HepG2 (cell line): ENCODE measurements around the gene TMEM225B. TPM values are rescaled to one million over a fixed set of nuclear protein-coding genes. Genes with fewer than 3 reads are reported as not detected.
A peak's percentile ranks its signal among the peaks of the same experiment; 100 is the strongest.

Source experiments
- ATAC-seq: fragments of 200-7000 bp; cut with Tn5 transposase; 3 replicates; pipeline ENCODE4 v1.9.1; 2020; ENCODE audit warnings: mild to moderate bottlenecking, moderate library complexity
- BruUV-seq: library from RNA; stranded (reverse); fragments of 400-500 nt; replicated peaks from 2 replicates; lab custom pipeline; 2021; lab: Mats Ljungman, UMichigan
- CTCF ChIA-PET: fragments of 300-600 bp; formaldehyde crosslinking; extraction: SDS; loops from one replicate; lab custom pipeline; 2021; ENCODE audit warnings: low total read pairs, inconsistent platforms, low intra/inter-chr PET ratio; lab: Yijun Ruan, JAX
- POLR2A ChIA-PET: fragments of 350-600 bp; sonication (Branson Sonifier 250); formaldehyde crosslinking; loops from one replicate; lab custom pipeline; 2020; ENCODE audit warnings: antibody characterized with exemption, inconsistent platforms; lab: Yijun Ruan, JAX
- DNase-seq: peaks from one replicate; pipeline ENCODE4 v3.0.0-alpha.2; 2015; ENCODE audit warnings: low spot score
- FAIRE-seq: peaks from 3 replicates; lab custom pipeline; 2011; peaks lifted over from hg19 to GRCh38; lab: Jason Lieb, UNC
- H2AFZ ChIP-seq: one replicate; pipeline ENCODE4 v1.6.1; 2011; ENCODE audit warnings: low read length, inconsistent platforms
- H3K27ac ChIP-seq: fragments of 300-600 bp; 3 replicates; pipeline ENCODE4 v1.8.0; 2011; ENCODE audit warnings: mixed run types, mild to moderate bottlenecking, mixed read lengths, low read length, inconsistent platforms; ENCODE audit not compliant: insufficient read depth; ENCODE audit errors: extremely low read length
- H3K27me3 ChIP-seq, 2 experiments: fragments of 200-600 bp in 1 of 2; 2 replicates in 1 of 2; 3 replicates in 1 of 2; pipeline versions ENCODE4 v1.6.0 to v1.8.0; 2011; ENCODE audit warnings: low read length in 2 of 2, mild to moderate bottlenecking in 2 of 2, moderate library complexity in 2 of 2, inconsistent platforms in 1 of 2; ENCODE audit not compliant: insufficient read depth in 2 of 2, control insufficient read depth in 1 of 2
- H3K36me3 ChIP-seq, 2 experiments: fragments of 200-600 bp in 1 of 2; replicated peaks in 1 of 2; 2 replicates in 1 of 2; 3 replicates in 1 of 2; pipeline versions ENCODE4 v1.5.1 to v1.8.0; 2011; ENCODE audit warnings: low read length in 2 of 2, inconsistent platforms in 1 of 2; ENCODE audit not compliant: insufficient read depth in 2 of 2, control insufficient read depth in 1 of 2
- H3K4me1 ChIP-seq: 2 replicates; pipeline ENCODE4 v1.5.1; 2012; ENCODE audit warnings: low read length, inconsistent platforms; ENCODE audit not compliant: insufficient read depth
- H3K4me2 ChIP-seq: 2 replicates; pipeline ENCODE4 v1.6.0; 2011; ENCODE audit warnings: low read depth, low read length, inconsistent platforms
- H3K4me3 ChIP-seq, 3 experiments: fragments of 200-600 bp in 1 of 3; sonication (generic), shearing (Covaris generic) in 1 of 3; replicated peaks in 1 of 3; 2 replicates each; pipeline ENCODE4 v1.5.1; 2011 to 2016; ENCODE audit warnings: low read length in 3 of 3, inconsistent platforms in 2 of 3, low read depth in 2 of 3, mild to moderate bottlenecking in 2 of 3, control low read depth in 1 of 3, mixed read lengths in 1 of 3; ENCODE audit not compliant: insufficient read depth in 1 of 3
- H3K79me2 ChIP-seq: one replicate; pipeline ENCODE4 v1.6.1; 2011; ENCODE audit warnings: low read length, inconsistent platforms; ENCODE audit not compliant: insufficient read depth
- H3K9ac ChIP-seq: 2 replicates; pipeline ENCODE4 v1.6.0; 2011; ENCODE audit warnings: mild to moderate bottlenecking, low read depth, low read length, inconsistent platforms; ENCODE audit not compliant: insufficient read depth
- H3K9me3 ChIP-seq: 2 replicates; pipeline ENCODE4 v1.5.1; 2012; ENCODE audit warnings: mild to moderate bottlenecking, low read length
- H4K20me1 ChIP-seq: 2 replicates; pipeline ENCODE4 v1.6.0; 2011; ENCODE audit warnings: inconsistent platforms, mild to moderate bottlenecking, low read length, moderate library complexity; ENCODE audit not compliant: insufficient read depth
- ARID3A ChIP-seq: IDR thresholded peaks from 2 replicates; pipeline ENCODE4 v1.6.1; 2012; ENCODE audit warnings: low read depth, low read length, improper control_type of control experiment
- ETV6 ChIP-seq: sonication (generic); formaldehyde crosslinking; conservative IDR thresholded peaks from 2 replicates; pipeline ENCODE4 v1.4.0; 2020; ENCODE audit warnings: missing genetic modification reagents
- KAT2B ChIP-seq: fragments of 150-350 bp; IDR thresholded peaks from 2 replicates; pipeline ENCODE4 v1.6.1; 2014; ENCODE audit warnings: low read depth, low read length, borderline replicate concordance
- KAT8 ChIP-seq: IDR thresholded peaks from 2 replicates; pipeline ENCODE4 v1.6.1; 2016; ENCODE audit warnings: missing genetic modification reagents, missing compliant biosample characterization
- MIXL1 ChIP-seq: IDR thresholded peaks from 2 replicates; pipeline ENCODE4 v1.6.1; 2016
- PPARG ChIP-seq: conservative IDR thresholded peaks from 2 replicates; pipeline ENCODE4 v1.6.1; 2016; ENCODE audit warnings: missing biosample characterization, missing genetic modification reagents
- RBFOX2 ChIP-seq: fragments of 200-400 bp; formaldehyde crosslinking; IDR thresholded peaks from 2 replicates; pipeline ENCODE4 v1.6.1; 2017; ENCODE audit warnings: low read depth, mild to moderate bottlenecking, low read length
- ZBTB1 ChIP-seq: sonication (generic); formaldehyde crosslinking; IDR thresholded peaks from 2 replicates; pipeline ENCODE4 v1.4.0; 2020; ENCODE audit warnings: missing genetic modification reagents, borderline replicate concordance
- ZMYM3 ChIP-seq: sonication (generic); formaldehyde crosslinking; IDR thresholded peaks from 2 replicates; pipeline ENCODE4 v1.5.1; 2020; ENCODE audit warnings: mild to moderate bottlenecking, missing genetic modification reagents
- ZNF12 ChIP-seq: sonication (generic); formaldehyde crosslinking; IDR thresholded peaks from 2 replicates; pipeline ENCODE4 v1.5.0; 2020; ENCODE audit warnings: missing genetic modification reagents
- ZNF589 ChIP-seq: sonication (generic); formaldehyde crosslinking; conservative IDR thresholded peaks from 2 replicates; pipeline ENCODE4 v1.8.0; 2022; ENCODE audit warnings: mild to moderate bottlenecking, moderate library complexity, missing genetic modification reagents
- ZNF674 ChIP-seq: sonication (generic); formaldehyde crosslinking; IDR thresholded peaks from 2 replicates; pipeline ENCODE4 v1.5.0; 2020; ENCODE audit warnings: low read depth, mild to moderate bottlenecking, missing genetic modification reagents
- ZNF75D ChIP-seq: sonication (generic); formaldehyde crosslinking; IDR thresholded peaks from 2 replicates; pipeline ENCODE4 v1.8.1; 2023; ENCODE audit warnings: missing genetic modification reagents, mild to moderate bottlenecking, borderline replicate concordance
- ZNF768 ChIP-seq: sonication (generic); formaldehyde crosslinking; IDR thresholded peaks from 2 replicates; pipeline ENCODE4 v1.4.0; 2020; ENCODE audit warnings: missing genetic modification reagents
- ZNF775 ChIP-seq: sonication (generic); formaldehyde crosslinking; IDR thresholded peaks from 2 replicates; pipeline ENCODE4 v1.4.0; 2020; ENCODE audit warnings: missing genetic modification reagents, mild to moderate bottlenecking, moderate library complexity, borderline replicate concordance
- WGBS: methylation state at CpG from one replicate; pipeline ENCODE4 v1.1.6; 2017; ENCODE audit warnings: low lambda C conversion rate; 5-methylcytosine and 5-hydroxymethylcytosine counted together
- in situ Hi-C: cut with HindIII; loops from 2 replicates; pipeline ENCODE4 v1.10.0; 2017; ENCODE audit warnings: low pct_unique_long_range_greater_than_20kb; ENCODE audit not compliant: extremely low pct_ligation_motif_present
- intact Hi-C: fragments of 100-400 bp; cut with micrococcal nuclease; formaldehyde crosslinking; loops from one replicate; pipeline ENCODE4 v1.10.0; 2022; ENCODE audit not compliant: unreplicated experiment
- polyA plus RNA-seq, 8 experiments: library from polyadenylated mRNA; depleted of rRNA in 3 of 8; stranded (reverse) in 7 of 8; unstranded in 1 of 8; fragments of >200 nt; fragmentation: Illumina TruSeq in 4 of 8; extraction: Trizol in 4 of 8; gene quantifications; 2 replicates each; pipeline versions ENCODE4 v1.2.1 to v1.2.3, GENCODE V29; 2011 to 2016; ENCODE audit warnings: low read depth in 4 of 8, missing spikeins in 1 of 8, mixed read lengths in 1 of 8; ENCODE audit not compliant: insufficient read depth in 1 of 8
- total RNA-seq, 5 experiments: library from RNA; depleted of rRNA; stranded (reverse); fragments of >200 nt; fragmentation: Illumina TruSeq; extraction: Trizol; gene quantifications; 2 replicates each; pipeline ENCODE4 v1.2.3, GENCODE V29; 2016; ENCODE audit warnings: low read depth in 1 of 5
- TF ChIP-seq, protein P1 (sequence below): sonication (generic); formaldehyde crosslinking; IDR thresholded peaks from 2 replicates; pipeline ENCODE4 v1.5.0; 2020; ENCODE audit warnings: missing genetic modification reagents

TMEM225B gene
- total and polyA plus RNA-seq, 2 of the 13 experiments (the other 11 are each of a cell fraction or from before 2014, with no cell fraction given), result 0.78 to 0.95 TPM

DNA sequence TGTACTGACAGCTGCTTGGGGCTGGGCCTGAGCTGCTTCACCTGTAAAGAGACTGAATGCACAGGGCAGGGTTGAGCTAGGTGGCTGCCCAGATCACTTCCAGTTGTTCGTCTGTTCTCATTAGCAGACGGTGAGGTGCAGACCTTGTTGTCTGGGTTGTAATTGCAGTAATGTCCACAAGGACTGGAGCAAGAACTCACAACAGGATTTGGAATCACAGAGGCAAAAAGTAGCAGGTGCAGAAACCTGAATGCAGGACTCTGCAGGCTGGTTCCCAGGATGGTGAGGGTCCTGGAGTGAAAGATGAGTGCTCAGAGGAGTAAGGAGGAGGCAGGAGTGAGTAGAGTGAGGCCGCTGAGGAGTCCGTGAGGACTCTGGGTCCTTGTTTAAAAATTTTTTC is 27.9 kb downstream of the TMEM225B start (continued):
- TF ChIP-seq ZNF674 (CRISPR knock-in tag) (no peak), PPARG (CRISPR knock-in tag) (no peak)
- TF ChIP-seq, all 625 proteins: peak for 0

- DNase-seq (no peak), FAIRE-seq (no peak), ATAC-seq (no peak)
- in situ Hi-C loops (no loop called here), intact Hi-C loops (no loop called here)
- no TSS peak for BruUV-seq
- Histone ChIP-seq H2AFZ (no peak overlapping the region), H3K27ac (no peak overlapping the region), H4K20me1 (no peaks in the 10 kb centered on the region), H3K27me3 (no peaks in the 10 kb centered on the region), H3K4me2 (no peak overlapping the region), H3K4me3 (no peak overlapping the region), H3K36me3 (peaks cover 41 to 95% of the 10 kb centered on the region in 2 experiments), H3K79me2 (no peaks in the 10 kb centered on the region), H3K9ac (no peak overlapping the region), H3K4me1 (peaks cover 10% of the 10 kb centered on the region), H3K9me3 (no peaks in the 10 kb centered on the region)
- CTCF ChIA-PET, result no interaction called here
- 87% methylated on average over 1 of the region's 1 CpG for WGBS
- TF ChIP-seq ZMYM3 (CRISPR knock-in tag) (peak; percentile 58; the same call in 1 of the 2 replicates), ZNF75D (CRISPR knock-in tag) (no peak), ZNF768 (CRISPR knock-in tag) (peak; percentile 77; the same call in 1 of the 2 replicates), RBFOX2 (peak; percentile 41)
- POLR2A ChIA-PET, result no interaction called here
Measured at GRCh38 chr7:99626661-99627060, 28.6 kb downstream of the TMEM225B start.

DNA sequence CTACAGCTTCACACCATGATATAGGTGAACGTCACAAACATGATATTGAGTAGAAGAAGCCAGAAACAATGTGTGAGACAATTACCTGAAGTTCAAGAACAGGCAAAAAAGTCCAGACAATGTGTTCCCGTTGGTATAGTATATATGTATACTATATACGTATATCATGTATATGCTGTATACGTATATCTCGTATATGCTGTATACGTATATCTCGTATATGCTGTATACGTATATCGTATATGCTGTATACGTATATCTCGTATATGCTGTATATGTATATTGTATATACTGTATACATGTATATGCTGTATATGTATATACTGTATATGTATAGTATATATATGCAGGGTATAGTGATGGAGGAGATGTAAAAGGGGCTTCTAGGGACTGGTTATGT is 29.4 kb downstream of the TMEM225B start:
- intact Hi-C loops, result no loop called here
- WGBS, result 98% methylated on average over 11 of the region's 11 CpGs
- H3K27ac ChIP-seq, result no peak overlapping the region
- no peaks in the 10 kb centered on the region for H4K20me1 ChIP-seq
- BruUV-seq, result no TSS peak
- in situ Hi-C loops, result no loop called here
- H3K4me2 ChIP-seq, result no peak overlapping the region
- ATAC-seq, result no peak
- DNase-seq, result no peak
- no peaks in the 10 kb centered on the region for H3K27me3 ChIP-seq
- CTCF ChIA-PET, result no interaction called here
- H3K36me3 ChIP-seq, result peaks cover 37 to 89% of the 10 kb centered on the region in 2 experiments
- H3K4me3 ChIP-seq, result no peak overlapping the region
- POLR2A ChIA-PET, result no interaction called here
- no peak for FAIRE-seq
- H3K4me1 ChIP-seq, result peaks cover 14% of the 10 kb centered on the region
- H3K9ac ChIP-seq, result no peak overlapping the region
- no peaks in the 10 kb centered on the region for H3K79me2 ChIP-seq
- H2AFZ ChIP-seq, result no peak overlapping the region
- no peaks in the 10 kb centered on the region for H3K9me3 ChIP-seq
- TF ChIP-seq ZNF589 (CRISPR knock-in tag), result no peak
- no peak for TF ChIP-seq ARID3A
- no peak for TF ChIP-seq ZBTB1 (CRISPR knock-in tag)
- no peak for TF ChIP-seq ETV6 (CRISPR knock-in tag)
- TF ChIP-seq ZNF775 (CRISPR knock-in tag), result no peak
- no peak for TF ChIP-seq MIXL1 (CRISPR knock-in tag)
- TF ChIP-seq ZNF12 (CRISPR knock-in tag), result no peak
- TF ChIP-seq, protein P1, sequence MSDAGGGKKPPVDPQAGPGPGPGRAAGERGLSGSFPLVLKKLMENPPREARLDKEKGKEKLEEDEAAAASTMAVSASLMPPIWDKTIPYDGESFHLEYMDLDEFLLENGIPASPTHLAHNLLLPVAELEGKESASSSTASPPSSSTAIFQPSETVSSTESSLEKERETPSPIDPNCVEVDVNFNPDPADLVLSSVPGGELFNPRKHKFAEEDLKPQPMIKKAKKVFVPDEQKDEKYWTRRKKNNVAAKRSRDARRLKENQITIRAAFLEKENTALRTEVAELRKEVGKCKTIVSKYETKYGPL (CRISPR knock-in tag), result no peak
- no peak for TF ChIP-seq KAT8 (CRISPR knock-in tag)
- no peak for TF ChIP-seq KAT2B
